ENCODE data around the gene ZAR1.

DNA sequence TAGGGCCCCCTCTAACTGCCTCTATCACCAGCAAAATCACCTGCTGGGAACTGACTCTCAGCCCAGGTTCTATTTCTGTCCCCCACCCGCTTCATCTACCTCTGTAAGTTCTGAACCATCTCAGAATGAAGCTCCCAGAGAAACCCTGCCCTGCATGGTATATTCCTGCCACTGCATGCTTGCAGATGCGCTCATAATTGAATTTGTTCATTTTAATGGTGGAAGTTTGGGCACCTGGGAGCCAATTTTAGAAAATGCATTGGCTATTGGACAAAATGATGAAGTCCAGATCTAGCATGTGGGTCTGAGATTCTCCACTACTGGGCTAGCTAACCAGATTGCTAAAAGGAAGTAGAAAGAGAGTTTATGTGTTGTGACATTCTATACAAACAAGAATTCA, 35.5 kb upstream of the ZAR1 start:
- TF ChIP-seq CTCF (IDR thresholded peaks at IDR 0.05) (no peak), POLR2A (IDR thresholded peaks at IDR 0.05) (no peak)

Measured in heart left ventricle (tissue), 13 donors.